ENCODE data around the gene SLC6A19. TPM values are rescaled to one million over a fixed set of nuclear protein-coding genes. Genes with fewer than 3 reads are reported as not detected.

The SLC6A19 gene
- total and polyA plus RNA-seq, 4 donors, result 0.06 TPM; not detected in 3

DNA sequence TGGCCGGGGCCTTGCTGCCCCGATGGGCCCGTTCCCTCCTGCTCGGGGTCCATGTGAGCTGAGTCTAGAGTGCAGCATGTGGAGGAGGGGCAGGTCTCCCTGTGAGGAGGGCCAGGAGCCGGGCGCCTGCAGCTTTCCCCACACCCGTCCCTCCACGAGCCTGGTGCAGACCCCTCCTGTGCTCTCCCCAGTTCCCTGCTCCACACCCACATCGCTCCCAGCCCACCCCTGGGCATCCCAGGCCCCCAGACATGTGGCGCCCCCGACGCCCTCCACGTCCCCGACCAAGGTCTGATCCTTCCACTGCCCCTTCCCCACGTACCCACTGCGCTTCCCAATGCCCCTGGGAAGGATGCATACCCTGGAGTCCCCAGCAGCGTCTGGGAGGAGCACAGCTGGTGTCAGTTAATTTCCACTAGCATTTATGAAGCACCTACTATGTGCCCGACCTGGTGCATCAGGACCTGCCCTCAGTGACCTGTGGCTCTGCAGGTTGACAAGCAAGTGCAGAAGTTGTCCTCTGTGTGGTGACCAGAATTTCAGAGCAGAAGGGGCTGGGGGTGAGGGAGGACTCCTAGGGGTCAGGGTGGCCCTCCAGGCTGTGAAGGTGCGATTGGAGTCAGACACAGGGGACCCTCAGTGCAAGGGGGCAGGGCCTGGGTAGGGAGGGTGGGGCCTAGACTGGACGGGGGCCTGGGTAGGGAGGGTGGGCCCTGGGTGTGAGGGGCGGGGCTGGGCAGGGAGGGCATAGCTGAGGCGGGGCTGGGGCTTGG is 13.0 kb downstream of the SLC6A19 start:
- Histone ChIP-seq H3K9ac (ENCODE audit: insufficient read depth in 1 of 2, low read length in 2 of 2) (no peak overlapping the region), H3K27me3 (ENCODE audit: control insufficient read depth in 3 of 3, insufficient read depth in 3 of 3, low read length in 2 of 3) (no peaks in the 10 kb centered on the region), H3K27ac (ENCODE audit: low read depth in 1 of 2, low read length in 1 of 2) (no peak overlapping the region), H3K36me3 (ENCODE audit: control insufficient read depth in 4 of 4, insufficient read depth in 4 of 4, low read length in 4 of 4) (no peaks in the 10 kb centered on the region), H3K4me1 (ENCODE audit: control insufficient read depth in 5 of 5, insufficient read depth in 5 of 5, low read length in 5 of 5) (no peaks in the 10 kb centered on the region), H3K9me3 (ENCODE audit: control insufficient read depth in 4 of 4, insufficient read depth in 3 of 4, low read length in 3 of 4) (peaks cover 0 to 8% (median 0%) of the 10 kb centered on the region in 4 donors), H3K4me3 (no peak overlapping the region)
- no peak for DNase-seq
- no peak for TF ChIP-seq CTCF (IDR thresholded peaks at IDR 0.05; ENCODE audit: control extremely low read depth, extremely low read depth)
- 72 to 82% methylated on average over 21 to 22 of the region's 22 CpGs for WGBS, 2 donors
- ATAC-seq (ENCODE audit: insufficient read depth, low FRiP score), result no peak

- Histone ChIP-seq H3K27me3 (ENCODE audit: control insufficient read depth in 3 of 3, insufficient read depth in 3 of 3, low read length in 2 of 3) (no peaks in the 10 kb centered on the region), H3K4me1 (ENCODE audit: control insufficient read depth in 5 of 5, insufficient read depth in 5 of 5, low read length in 5 of 5) (no peaks in the 10 kb centered on the region), H3K27ac (ENCODE audit: low read depth in 1 of 2, low read length in 1 of 2) (no peak overlapping the region), H3K36me3 (ENCODE audit: control insufficient read depth in 4 of 4, insufficient read depth in 4 of 4, low read length in 4 of 4) (no peaks in the 10 kb centered on the region), H3K9me3 (ENCODE audit: control insufficient read depth in 4 of 4, insufficient read depth in 3 of 4, low read length in 3 of 4) (peaks cover 0 to 8% (median 0%) of the 10 kb centered on the region in 4 donors), H3K9ac (ENCODE audit: insufficient read depth in 1 of 2, low read length in 2 of 2) (no peak overlapping the region), H3K4me3 (no peak overlapping the region)
- WGBS, 2 donors, result 70 to 79% methylated on average over 2 of the region's 2 CpGs
- DNase-seq (no peak), ATAC-seq (ENCODE audit: insufficient read depth, low FRiP score) (no peak)
- TF ChIP-seq CTCF (IDR thresholded peaks at IDR 0.05; ENCODE audit: control extremely low read depth, extremely low read depth), result no peak
These were observed 13.5 kb downstream of the SLC6A19 start for GRCh38 chr5:1214936-1215220.

DNA sequence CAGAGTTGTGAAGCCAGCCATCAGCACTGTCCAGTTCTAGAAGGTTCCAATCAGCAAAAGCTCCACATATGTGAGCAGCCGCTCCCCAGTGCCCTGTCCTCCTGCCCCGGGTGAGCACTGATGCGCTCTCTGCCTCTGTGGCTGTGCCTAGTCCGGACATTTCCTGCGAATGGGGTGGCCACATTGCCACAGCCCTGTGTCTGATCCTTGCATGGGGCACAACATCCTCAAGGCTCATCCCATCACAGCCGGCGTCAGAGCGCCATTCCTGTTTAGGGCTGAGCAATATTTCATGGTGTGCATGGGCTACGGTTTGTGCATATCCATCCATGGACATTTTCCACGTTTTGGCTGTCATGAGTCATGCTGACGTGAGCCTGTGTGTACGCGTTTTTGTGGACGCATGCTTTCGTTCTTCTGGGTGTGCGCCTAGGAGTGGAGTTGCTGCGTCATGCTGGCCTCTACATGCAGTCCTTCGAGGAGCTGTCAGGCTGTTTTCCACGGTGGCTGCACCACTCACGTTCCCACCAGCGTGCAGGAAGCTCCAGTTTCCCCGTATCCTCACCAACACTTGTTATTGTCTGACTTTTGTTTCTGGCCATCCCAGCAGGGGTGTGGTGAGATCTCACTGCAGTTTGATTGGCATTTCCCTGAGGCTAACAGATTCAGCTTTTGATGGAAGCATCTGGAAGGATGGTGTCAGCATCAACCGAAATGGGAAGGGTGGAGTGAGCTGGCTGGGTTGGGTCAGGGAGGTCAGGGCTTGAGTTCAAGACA is 14.1 kb downstream of the SLC6A19 start:
- no peak overlapping the region for H3K27ac ChIP-seq (ENCODE audit: low read depth in 1 of 2, low read length in 1 of 2)
- no peaks in the 10 kb centered on the region for H3K27me3 ChIP-seq (ENCODE audit: control insufficient read depth in 3 of 3, insufficient read depth in 3 of 3, low read length in 2 of 3)
- DNase-seq (no peak), ATAC-seq (ENCODE audit: insufficient read depth, low FRiP score) (no peak)
- no peak for TF ChIP-seq CTCF (IDR thresholded peaks at IDR 0.05; ENCODE audit: control extremely low read depth, extremely low read depth)
- WGBS, 2 donors, result 93 to 94% methylated on average over 23 of the region's 23 CpGs
- H3K4me1 ChIP-seq (ENCODE audit: control insufficient read depth in 5 of 5, insufficient read depth in 5 of 5, low read length in 5 of 5), result no peaks in the 10 kb centered on the region
- H3K4me3 ChIP-seq, result no peak overlapping the region
- H3K36me3 ChIP-seq (ENCODE audit: control insufficient read depth in 4 of 4, insufficient read depth in 4 of 4, low read length in 4 of 4), result no peaks in the 10 kb centered on the region
- H3K9me3 ChIP-seq (ENCODE audit: control insufficient read depth in 4 of 4, insufficient read depth in 3 of 4, low read length in 3 of 4), result peaks cover 0 to 8% (median 0%) of the 10 kb centered on the region in 4 donors
- no peak overlapping the region for H3K9ac ChIP-seq (ENCODE audit: insufficient read depth in 1 of 2, low read length in 2 of 2)

All from lung (tissue), 12 donors.